NCI-H2171 treated with DMSO at 0.1 percent for 48 hours (cell line): ENCODE results near the gene ZFR.
"Not testable (repeated sequence)": the region's sequence is repeated elsewhere in the genome, so short reads cannot be mapped to it uniquely, and the experiment has no call there.

ENCODE experiments used
- DNase-seq: peaks from one replicate; lab custom pipeline; 2025; lab: John Stamatoyannopoulos, UW

ZFR gene

DNA sequence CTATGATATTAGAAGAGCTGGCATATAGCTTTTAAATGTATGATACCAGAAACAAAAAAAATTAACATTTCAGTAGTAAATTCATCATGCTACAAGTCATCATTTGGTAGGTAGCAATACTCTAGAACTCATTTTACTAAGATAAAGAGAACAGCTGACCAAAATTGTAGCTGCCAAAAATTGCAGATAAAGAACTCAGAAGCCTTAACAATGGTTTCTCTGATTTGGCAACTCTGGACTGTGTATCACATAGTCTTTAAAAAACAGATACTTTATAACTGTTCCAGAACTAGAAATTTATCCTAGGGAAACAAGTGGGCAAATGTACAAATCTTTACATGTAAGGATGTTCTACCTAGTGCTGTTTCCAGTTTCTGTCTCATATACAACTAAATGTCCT lies 33.9 kb downstream of the ZFR start:
- no peak for DNase-seq

DNA sequence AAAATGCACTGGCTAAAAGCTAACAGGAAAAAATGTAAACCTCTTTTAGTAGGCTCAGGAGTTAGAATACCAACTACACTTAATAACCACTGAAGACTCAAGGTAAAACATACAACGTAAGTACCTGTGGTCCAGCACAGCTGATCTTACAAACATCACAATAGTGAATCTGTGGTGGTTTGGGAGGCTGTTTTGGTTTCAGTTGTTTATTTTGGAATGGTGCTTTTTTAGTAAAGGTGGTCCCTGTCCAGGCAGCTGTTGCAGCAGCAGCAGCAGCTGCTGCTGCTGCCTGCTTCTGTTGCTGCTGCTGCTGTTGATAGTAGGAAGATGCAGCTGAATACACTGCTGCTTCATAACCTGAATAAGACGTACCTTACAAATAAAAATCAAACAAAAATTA lies 37.9 kb downstream of the ZFR start:
- no peak for DNase-seq

DNA sequence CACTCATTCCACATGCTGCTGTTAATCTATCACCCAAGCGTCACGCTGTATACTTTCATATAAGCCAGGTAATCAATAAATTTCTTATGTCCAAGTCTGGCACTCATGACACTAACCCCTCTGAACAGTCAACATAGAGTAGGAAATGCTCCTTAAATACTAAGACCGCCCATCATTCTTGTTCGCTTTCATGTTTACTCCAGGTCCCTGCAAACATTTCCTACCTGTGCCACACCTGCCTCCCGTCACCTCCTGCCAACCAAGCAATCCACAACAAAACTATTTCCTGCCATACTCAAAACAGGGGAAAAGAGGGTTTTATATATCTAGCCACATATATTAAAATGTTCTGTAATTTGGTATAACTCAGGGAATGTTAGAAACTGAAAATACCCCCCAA lies 39.0 kb downstream of the ZFR start:
- DNase-seq, result no peak

DNA sequence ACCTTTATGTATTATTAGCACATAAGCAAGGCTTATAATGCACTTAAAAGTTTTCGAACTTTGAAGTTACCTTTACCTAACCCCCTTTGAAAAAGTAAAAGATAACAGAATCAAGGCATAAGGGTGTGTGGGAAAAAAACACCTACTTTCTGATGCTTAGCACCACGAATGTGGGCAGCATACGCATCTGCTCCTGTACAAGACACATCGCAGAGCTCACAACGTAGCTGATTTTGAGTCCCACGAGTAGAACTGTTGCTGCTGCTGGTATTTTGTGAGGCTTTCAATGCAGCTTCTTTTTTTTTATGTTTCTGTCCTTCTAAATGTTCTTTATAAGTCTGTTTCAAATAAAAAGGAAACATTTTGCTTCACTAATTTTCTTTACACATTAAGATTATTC lies 40.8 kb downstream of the ZFR start:
- DNase-seq, result no peak

DNA sequence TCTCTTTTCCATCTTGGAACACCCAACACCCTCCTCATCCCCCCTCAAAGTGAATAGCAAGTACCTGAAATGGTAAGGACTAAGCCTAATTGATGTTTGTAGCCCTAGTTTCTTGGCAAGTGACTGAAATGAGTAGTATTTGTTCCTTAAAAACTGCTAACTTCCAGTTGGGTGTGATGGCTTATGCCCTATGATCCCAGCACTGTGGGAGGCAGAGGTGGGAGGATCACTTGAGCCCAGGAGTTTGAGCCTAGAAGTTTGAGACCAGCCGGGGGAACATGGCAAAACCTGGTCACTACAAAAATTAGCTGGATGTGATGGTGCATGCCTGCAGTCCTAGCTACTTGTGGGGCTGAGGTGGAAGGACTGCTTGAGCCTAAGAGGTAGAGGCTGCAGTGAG lies 44.1 kb downstream of the ZFR start:
- DNase-seq, result no peak

DNA sequence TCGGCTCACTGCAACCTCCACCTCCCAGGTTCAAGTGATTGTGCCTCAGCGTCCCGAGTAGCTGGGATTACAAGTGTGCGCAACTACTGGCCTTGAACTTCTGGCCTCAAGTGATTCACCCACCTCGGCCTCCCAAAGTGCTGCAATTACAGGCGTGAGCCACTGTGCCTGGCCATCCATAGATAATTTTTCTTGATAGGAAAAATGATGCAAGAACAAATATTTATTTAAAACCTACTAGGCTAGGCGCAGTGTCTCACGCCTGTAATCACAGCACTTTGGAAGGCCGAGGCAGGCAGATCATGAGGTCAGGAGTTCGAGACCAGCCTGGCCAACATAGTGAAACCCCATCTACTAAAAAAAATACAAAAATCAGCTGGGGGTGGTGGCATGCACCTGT lies 45.8 kb downstream of the ZFR start:
- DNase-seq, result not testable (repeated sequence)

DNA sequence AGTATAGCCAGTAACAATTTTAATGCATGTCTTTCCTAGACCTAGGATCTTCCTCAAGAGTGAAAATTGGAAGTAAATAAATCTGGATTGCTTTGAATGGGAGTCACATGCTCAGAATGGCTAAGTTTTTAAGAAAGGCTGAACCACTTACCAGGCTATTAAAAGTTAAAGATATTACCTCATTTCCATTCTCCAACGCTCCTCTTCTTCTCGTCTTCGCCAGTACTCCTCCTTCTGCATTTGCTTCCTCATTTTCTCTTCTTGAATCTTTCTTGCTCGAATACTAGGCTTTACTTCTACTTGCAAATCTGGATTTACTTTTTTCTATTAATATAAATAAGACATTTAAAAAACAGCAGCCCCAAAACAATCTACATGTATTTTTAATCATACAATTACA lies 49.6 kb downstream of the ZFR start:
- DNase-seq, result no peak

DNA sequence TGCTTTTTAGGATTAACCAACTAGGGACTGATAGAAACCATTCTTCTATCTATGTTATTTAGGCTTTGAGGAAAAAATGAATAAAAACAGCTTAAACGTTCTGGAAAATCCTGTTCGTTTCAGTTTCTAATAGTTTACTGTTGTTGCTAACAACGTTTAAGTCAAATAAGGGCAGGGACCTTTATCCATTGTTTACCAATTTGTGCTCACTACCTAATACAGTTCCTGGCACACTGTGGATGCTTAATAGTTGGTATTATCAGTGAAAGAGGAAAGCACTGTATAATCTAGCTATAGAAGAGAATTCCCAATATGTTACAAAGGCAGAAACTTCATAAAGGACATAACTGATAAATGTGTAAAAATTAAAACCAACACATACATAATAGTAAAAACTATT lies 52.5 kb downstream of the ZFR start:
- DNase-seq, result no peak

DNA sequence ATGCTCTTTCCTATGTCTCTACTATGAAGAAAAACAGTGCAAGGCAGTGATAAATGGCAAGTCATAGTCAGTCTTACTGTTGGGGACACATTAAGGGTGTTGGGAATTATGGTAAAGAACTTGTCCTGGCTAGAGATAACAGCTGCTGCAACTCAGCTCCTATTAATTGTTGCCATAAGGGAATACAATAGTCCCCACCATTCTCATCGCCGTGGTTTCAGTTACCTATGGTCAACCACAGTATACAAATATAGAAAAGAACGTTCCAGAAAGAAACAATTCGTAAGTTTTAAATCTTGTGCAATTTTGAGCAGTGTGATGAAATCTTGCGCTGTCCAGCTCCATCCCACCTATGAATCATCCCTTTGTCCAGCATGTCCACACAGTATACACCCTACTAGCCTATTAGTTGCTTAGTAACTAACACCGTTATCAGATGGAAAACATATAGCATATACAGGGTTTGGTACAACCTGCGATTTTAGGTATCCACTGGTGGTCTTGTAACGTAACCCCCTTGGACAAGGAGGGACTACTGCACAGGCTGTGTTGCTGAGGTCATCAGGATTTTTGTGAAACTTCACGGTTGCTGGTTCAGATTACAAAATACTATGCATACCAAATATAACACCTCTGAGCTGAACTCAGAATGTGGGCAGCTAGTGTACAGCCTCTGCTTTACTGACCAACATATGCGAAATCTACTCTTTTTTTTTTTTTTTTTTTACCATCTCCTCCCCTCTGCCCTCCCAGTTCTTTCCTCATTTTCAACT lies 53.5 kb downstream of the ZFR start:
- no peak for DNase-seq

DNA sequence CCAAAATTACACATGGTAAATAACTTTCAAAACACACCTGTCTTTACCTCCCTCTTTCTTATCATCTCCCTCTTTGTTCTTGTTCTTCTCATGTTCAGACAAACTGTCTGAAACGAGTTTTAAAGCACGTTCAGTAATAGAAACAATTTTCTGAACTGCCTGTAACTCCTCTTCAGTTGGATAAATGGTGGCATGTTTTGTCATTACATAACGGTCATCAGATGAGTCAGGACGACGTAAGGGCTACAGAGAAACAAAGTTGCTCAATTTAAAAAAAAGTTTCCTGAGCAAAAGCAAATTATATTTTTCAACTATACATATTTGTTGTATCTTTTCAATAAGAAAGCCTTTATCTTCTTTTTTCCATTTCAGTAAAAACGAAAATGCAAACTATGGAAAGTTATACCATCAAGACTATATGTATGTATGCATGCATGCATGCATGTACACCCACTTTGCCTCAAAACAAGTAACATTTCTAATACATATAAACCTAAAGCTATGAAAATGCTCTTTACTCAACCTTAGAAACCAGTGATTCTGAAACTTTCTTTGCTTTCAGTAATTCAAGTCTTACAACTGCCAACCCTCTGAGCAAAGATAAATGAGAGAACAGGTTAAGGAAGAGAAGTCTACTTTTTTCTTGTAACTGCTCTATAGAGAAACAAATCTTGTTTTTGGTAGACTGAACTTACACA lies 56.0 kb downstream of the ZFR start:
- no peak for DNase-seq

DNA sequence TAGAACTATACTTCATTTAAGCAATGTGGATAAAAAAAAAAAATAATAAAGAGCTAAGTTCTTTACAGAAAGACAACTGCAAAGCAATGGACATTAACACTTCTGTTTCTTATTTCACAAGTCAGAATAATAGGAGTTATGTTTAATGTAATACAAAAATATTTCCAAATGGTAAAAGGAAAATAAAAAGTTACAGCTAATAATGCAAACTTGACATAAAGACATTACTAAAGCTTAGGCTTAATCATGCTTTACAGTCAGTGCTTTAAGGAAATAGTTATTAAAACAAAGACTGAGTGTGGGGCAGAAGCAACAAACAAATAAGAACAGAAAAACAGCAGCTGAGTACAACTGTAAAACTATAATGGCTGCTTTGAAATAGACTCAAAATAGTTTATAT lies 56.7 kb downstream of the ZFR start:
- DNase-seq, result no peak

DNA sequence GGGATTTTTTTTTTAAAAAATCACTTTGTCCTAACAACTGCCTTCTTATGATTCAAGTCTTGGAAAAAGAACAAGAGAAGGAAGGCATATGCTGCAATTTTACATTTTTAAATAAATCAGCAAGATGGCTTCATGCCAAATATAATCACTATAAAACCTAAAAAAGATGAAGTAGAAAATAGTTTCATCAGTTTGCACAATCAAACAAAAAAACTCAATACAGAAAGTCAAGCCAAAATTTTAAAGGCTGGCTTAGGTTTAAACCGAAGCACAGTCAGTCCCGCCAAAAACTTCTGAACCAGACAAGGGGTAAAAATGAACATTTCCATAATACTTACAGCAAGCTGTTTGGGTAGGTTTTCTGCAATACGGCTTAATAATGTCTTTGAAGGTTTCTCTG lies 57.3 kb downstream of the ZFR start:
- no peak for DNase-seq

DNA sequence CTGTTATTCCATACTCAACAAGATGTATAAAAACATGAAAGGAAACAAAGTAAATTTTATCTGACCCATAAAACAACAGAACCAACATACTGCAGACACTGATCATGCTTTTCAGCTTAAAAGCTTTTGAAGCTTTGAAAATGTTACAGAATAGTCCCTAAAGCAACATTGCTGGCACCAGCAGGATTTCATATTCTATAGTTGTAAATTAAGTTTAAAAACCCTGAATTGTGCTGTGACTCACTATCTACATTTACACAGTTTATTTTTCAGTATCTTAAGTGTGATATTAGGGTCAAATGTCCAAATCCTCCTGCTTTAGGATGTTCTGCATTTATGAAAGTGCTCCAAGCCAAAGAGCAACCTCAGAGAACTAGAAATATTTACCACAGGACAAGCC lies 59.9 kb downstream of the ZFR start:
- no peak for DNase-seq

DNA sequence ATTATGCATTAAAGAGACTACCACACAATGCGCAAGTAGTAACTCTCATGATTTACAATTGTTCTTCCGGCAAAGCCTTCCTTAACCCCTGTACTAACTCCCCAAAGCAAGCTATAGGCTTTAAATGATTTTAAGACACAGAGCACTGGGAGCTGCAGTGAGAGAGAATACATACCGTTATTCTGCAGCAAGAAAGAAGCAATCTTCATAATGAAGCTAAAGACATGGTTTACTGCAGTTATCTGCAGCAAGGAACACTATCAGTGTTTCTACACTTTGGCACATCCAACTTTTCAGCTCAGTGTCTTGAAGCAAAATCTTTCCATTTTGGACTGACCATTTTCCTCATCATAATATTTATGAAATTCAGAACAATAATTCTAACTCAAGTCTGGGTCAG lies 61.0 kb downstream of the ZFR start:
- no peak for DNase-seq

DNA sequence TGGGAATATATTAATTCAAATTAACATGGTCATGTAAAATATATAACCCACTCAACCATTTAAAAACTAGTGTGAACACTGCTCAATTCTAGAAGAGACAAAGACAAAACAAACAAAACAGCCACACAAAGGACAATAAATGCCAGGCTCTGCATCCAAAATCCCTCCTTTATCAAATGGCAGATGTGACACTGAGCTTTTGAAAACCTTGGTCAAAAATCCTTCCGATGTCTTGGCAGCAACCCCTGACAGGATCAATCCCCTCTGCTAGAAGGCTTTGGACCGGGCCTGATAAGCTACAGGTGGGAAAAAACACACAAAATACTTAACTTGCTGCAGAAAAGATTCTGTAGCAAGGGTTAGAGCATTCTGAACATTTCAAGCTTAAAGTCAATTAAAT lies 61.5 kb downstream of the ZFR start:
- DNase-seq, result no peak

DNA sequence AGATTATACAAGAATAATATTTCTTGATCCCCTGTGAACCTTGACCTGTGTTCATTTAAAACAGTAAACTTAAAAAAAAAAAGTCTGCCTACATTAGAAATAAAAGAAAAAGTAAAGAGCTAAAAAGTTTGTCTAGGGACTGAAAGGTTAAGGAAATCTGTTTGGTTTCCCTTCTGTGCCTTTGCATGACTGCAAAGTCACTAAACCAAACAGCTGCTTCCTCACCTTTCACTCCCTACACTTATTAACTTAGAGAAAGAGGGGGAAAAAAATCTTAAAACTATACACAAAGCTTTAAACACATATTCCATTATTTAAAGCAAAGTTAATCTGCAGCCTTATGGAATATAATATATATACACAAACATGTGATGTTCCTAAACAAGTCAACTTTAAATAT lies 65.1 kb downstream of the ZFR start:
- DNase-seq, result no peak

DNA sequence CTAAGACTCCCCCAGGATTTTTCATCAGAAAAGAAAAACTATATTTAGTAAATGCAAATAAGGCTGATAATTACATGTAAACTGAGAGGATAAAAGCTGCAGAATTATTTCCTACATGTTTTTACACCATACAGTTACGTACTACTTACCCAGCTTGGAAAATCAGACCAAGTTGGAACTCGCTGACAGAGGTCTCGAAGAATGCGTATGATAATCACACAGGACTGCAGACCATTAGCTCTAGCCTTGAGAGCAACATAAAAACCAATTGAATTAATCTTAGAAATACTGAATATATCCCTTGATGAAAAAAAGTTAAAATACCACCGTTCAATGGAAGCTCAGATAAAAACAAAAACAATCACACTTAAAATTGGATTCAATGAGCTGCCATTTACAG lies 65.6 kb downstream of the ZFR start:
- no peak for DNase-seq

DNA sequence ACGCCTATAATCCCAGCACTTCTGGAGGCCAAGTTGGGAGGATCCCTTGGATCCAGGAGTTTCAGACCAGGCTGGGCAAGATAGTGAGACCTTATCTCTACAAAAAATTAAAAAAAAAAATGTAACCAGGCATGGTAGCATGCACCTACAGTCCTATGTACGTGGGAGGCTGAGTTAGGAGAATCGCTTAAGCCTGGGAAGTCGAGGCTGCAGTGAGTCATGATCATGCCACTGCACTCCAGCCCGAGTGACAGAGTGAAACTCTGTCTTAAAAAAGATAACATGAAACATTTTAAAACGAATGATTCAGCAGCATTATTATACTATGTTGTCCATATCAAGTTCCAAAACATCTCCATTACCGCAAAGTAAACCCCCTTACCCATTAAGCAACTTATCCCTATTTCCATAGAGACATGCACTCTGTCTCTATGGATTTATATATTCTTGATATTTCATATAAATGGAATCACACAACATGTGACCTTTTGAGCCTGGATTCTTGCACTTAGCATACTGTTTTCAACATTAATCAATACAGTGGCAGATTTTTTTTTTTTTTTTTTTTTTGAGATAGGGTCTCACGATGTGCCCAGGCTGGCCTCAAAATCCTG lies 74.9 kb downstream of the ZFR start:
- DNase-seq, result no peak

DNA sequence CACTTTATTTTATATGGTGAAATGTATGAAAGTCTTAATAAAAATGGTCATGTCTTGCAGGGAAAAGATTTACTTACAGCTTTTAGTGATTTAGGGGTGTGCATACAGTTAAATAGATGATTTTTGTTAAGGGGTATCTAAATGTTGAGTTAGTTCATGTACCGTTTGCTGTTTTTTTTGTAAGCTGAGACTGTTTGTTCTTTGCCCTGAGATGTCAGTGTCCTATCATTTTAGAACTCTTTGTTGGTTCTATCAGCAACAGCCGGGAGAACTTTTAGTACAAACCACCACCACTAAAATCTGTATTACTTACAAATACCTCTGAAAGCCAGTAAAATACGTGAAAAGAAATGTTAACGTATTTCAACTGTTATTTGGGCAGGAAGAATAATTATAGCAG lies 75.5 kb downstream of the ZFR start:
- no peak for DNase-seq

DNA sequence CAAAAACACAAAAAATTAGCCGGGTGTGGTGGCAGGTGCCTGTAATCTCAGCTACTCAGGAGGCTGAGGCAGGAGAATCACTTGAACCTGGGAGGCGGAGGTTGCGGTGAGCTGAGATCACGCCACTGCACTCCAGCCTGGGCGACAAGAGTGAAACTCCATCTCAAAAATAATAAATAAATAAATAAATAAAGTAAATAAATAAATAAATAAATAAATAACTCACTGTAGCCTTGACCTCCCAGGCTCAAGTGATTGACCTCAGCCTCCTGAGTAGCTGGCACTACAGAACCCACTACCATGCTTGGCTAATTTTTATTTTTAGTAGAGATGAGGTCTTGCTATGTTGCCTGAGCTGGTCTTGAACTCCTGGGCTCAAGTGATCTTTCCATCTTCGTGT lies 77.3 kb downstream of the ZFR start:
- DNase-seq, result not testable (repeated sequence)

DNA sequence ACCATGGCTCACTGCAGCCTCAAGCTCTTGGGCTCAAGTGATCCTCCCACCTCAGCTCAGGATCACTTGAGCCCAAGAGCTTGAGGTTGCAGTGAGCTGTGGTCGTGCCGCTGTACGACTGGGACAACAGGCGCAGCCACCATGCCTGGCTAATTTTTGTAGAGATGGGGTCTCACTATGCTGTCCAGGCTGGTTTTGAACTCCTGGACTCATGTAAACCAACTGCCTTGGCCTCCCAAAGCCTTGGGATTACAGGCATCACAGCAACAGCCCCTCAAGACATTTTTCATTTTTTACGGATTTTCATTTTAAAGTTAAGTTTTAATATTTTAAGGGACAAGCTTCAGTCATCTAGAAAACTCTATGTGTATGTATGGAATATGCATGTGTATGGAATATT lies 78.9 kb downstream of the ZFR start:
- DNase-seq, result no peak

DNA sequence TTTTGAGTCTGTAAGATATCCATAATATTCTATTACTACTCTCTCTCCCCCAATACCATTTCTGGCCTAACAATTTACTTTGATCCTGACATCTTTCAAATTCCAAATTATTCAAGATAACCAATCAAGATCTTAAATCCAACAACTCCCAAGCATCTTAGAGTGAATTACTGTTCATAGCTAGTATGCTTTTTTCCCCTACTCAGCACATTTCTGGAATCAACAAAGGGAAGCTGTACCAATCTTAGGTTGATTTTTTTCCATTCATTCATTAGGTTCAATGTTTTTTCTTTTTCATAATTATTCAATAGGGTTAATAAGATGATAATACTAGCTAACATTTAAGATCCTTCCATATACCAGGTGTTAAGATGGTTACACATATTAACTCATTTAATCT lies 81.5 kb downstream of the ZFR start:
- DNase-seq, result no peak

DNA sequence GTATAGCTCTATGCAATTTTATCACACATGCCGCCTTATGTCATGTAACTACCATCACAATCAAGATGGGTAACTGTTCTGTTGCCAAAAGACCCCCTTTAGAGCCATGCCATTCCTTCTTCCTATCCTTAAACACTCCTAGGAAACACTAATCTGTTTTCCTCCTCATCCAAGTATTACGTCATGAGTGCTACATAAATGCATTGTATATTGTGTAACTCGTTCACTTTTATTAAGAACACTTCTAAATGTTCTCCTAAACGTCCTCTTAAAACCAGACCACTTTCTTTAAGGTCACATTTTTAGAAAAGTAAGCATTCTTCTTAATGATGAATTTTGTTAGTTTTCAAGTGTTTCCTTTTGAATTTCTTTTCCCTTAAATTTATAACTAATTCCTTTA lies 82.0 kb downstream of the ZFR start:
- DNase-seq, result no peak

DNA sequence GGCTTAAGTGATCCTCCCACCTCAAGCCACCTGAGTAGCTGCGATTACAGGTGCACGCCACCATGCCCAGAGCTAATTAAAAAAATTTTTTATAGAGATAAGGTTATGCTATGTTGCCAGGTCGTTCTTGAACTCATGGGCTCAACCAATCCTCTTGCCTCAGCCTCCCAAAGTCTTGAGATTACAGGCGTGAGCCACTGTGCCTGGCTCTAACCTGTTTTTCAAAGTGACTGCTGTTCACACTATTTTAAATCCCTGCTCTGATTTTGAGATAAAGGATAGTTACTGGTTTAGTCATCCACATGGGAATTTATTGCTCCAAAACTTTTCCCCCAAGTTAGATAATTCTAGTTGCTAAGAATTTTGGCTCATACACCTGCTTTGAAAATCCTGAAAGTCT lies 83.6 kb downstream of the ZFR start:
- DNase-seq, result no peak
